GM18511 (cell line): ENCODE measurements around the gene RAD51B.

Experiments
- ATAC-seq: cut with Tn5 transposase; IDR thresholded peaks from one replicate; pipeline ENCODE4 v1.9.1; 2021; ENCODE audit warnings: mild to moderate bottlenecking, moderate library complexity; ENCODE audit not compliant: unreplicated experiment

RAD51B gene

GRCh38 chr14:68446243-68447040 is 626.9 kb downstream of the RAD51B start:
- ATAC-seq, result no peak

GRCh38 chr14:68447581-68448251 is 628.1 kb downstream of the RAD51B start:
- no peak for ATAC-seq

GRCh38 chr14:68448252-68448902 is 628.8 kb downstream of the RAD51B start:
- ATAC-seq, result no peak

- no peak for ATAC-seq
Observed at GRCh38 chr14:68449561-68450181, 630.1 kb downstream of the RAD51B start.

GRCh38 chr14:68450391-68451120 is 631.0 kb downstream of the RAD51B start:
- no peak for ATAC-seq

GRCh38 chr14:68451696-68452373 is 632.3 kb downstream of the RAD51B start:
- ATAC-seq, result no peak

- ATAC-seq, result no peak
Observed at GRCh38 chr14:68458253-68458652, 638.7 kb downstream of the RAD51B start.

- ATAC-seq, result no peak
Observed at GRCh38 chr14:68458840-68459469, 639.4 kb downstream of the RAD51B start.

- no peak for ATAC-seq
Observed at GRCh38 chr14:68459480-68460136, 640.0 kb downstream of the RAD51B start.

- no peak for ATAC-seq
Observed at GRCh38 chr14:68460541-68460940, 641.0 kb downstream of the RAD51B start.

- no peak for ATAC-seq
Observed at GRCh38 chr14:68461086-68461485, 641.5 kb downstream of the RAD51B start.

- no peak for ATAC-seq
Observed at GRCh38 chr14:68462683-68463082, 643.1 kb downstream of the RAD51B start.

GRCh38 chr14:68463299-68463698 is 643.7 kb downstream of the RAD51B start:
- no peak for ATAC-seq

- no peak for ATAC-seq
Observed at GRCh38 chr14:68463705-68464374, 644.3 kb downstream of the RAD51B start.

- ATAC-seq, result no peak
Observed at GRCh38 chr14:68464711-68465110, 645.1 kb downstream of the RAD51B start.

GRCh38 chr14:68466491-68466977 is 647.0 kb downstream of the RAD51B start:
- ATAC-seq, result no peak

- no peak for ATAC-seq
Observed at GRCh38 chr14:68467425-68467824, 647.8 kb downstream of the RAD51B start.

GRCh38 chr14:68468437-68469207 is 649.0 kb downstream of the RAD51B start:
- peak; percentile 54 for ATAC-seq
